Activated CD4-positive, alpha-beta T cell treated with anti-CD3 and anti-CD28 coated beads, Interleukin-2, Interleukin-6, amounts not matched to agents 100 ng/mL and 50 ng/mL, durations not matched to agents 16 hours and 8 hours (primary cell): ENCODE results near the gene PLXNA4.

ENCODE experiments used
- DNase-seq: peaks from one replicate; pipeline ENCODE4 v3.0.0-alpha.2; 2020

PLXNA4 gene

GRCh38 chr7:132532281-132532680 is 44.0 kb downstream of the PLXNA4 start:
- DNase-seq, result no peak

GRCh38 chr7:132531562-132531961 is 44.7 kb downstream of the PLXNA4 start:
- DNase-seq, result no peak

GRCh38 chr7:132528695-132529094 is 47.6 kb downstream of the PLXNA4 start:
- no peak for DNase-seq

GRCh38 chr7:132527467-132528410 is 48.5 kb downstream of the PLXNA4 start:
- DNase-seq, result no peak

GRCh38 chr7:132526111-132526740 is 50.0 kb downstream of the PLXNA4 start:
- peak; percentile 48 for DNase-seq

- no peak for DNase-seq
These were observed 54.8 kb downstream of the PLXNA4 start for GRCh38 chr7:132521423-132521822.

GRCh38 chr7:132520591-132521280 is 55.5 kb downstream of the PLXNA4 start:
- DNase-seq, result no peak

- no peak for DNase-seq
These were observed 56.3 kb downstream of the PLXNA4 start for GRCh38 chr7:132519936-132520335.

- DNase-seq, result no peak
These were observed 57.5 kb downstream of the PLXNA4 start for GRCh38 chr7:132518839-132519173.

GRCh38 chr7:132518102-132518838 is 58.0 kb downstream of the PLXNA4 start:
- DNase-seq, result peak; percentile 18

GRCh38 chr7:132516042-132516840 is 60.0 kb downstream of the PLXNA4 start:
- no peak for DNase-seq

- DNase-seq, result no peak
These were observed 61.1 kb downstream of the PLXNA4 start for GRCh38 chr7:132515181-132515580.

GRCh38 chr7:132514430-132514829 is 61.8 kb downstream of the PLXNA4 start:
- DNase-seq, result no peak

- DNase-seq, result no peak
These were observed 64.3 kb downstream of the PLXNA4 start for GRCh38 chr7:132511921-132512320.

- DNase-seq, result no peak
These were observed 64.9 kb downstream of the PLXNA4 start for GRCh38 chr7:132511387-132511786.

- no peak for DNase-seq
These were observed 66.6 kb downstream of the PLXNA4 start for GRCh38 chr7:132509643-132510042.

- no peak for DNase-seq
These were observed 67.4 kb downstream of the PLXNA4 start for GRCh38 chr7:132508724-132509353.

GRCh38 chr7:132504852-132505251 is 71.4 kb downstream of the PLXNA4 start:
- no peak for DNase-seq

GRCh38 chr7:132504071-132504470 is 72.2 kb downstream of the PLXNA4 start:
- no peak for DNase-seq

- DNase-seq, result no peak
These were observed 72.9 kb downstream of the PLXNA4 start for GRCh38 chr7:132503415-132503814.

- no peak for DNase-seq
These were observed 74.3 kb downstream of the PLXNA4 start for GRCh38 chr7:132501956-132502355.
